ENCODE results near the gene RIMS1. TPM values are rescaled to one million over a fixed set of nuclear protein-coding genes. Genes with fewer than 3 reads are reported as not detected.

The RIMS1 gene, protein sequence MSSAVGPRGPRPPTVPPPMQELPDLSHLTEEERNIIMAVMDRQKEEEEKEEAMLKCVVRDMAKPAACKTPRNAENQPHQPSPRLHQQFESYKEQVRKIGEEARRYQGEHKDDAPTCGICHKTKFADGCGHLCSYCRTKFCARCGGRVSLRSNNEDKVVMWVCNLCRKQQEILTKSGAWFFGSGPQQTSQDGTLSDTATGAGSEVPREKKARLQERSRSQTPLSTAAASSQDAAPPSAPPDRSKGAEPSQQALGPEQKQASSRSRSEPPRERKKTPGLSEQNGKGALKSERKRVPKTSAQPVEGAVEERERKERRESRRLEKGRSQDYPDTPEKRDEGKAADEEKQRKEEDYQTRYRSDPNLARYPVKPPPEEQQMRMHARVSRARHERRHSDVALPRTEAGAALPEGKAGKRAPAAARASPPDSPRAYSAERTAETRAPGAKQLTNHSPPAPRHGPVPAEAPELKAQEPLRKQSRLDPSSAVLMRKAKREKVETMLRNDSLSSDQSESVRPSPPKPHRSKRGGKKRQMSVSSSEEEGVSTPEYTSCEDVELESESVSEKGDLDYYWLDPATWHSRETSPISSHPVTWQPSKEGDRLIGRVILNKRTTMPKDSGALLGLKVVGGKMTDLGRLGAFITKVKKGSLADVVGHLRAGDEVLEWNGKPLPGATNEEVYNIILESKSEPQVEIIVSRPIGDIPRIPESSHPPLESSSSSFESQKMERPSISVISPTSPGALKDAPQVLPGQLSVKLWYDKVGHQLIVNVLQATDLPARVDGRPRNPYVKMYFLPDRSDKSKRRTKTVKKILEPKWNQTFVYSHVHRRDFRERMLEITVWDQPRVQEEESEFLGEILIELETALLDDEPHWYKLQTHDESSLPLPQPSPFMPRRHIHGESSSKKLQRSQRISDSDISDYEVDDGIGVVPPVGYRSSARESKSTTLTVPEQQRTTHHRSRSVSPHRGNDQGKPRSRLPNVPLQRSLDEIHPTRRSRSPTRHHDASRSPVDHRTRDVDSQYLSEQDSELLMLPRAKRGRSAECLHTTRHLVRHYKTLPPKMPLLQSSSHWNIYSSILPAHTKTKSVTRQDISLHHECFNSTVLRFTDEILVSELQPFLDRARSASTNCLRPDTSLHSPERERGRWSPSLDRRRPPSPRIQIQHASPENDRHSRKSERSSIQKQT (N-terminal part only)
- 1 to 10 TPM in 5 of 10 donors, under 1 TPM in 5; 0.18 to 1.5 (median 0.94) TPM for polyA plus RNA-seq (ENCODE audit: insufficient read length in 10 of 10)
- long read RNA-seq, donor 1: 0 reads
- long read RNA-seq, donor 2: 0 reads
- long read RNA-seq, donor 3: 0 reads
- long read RNA-seq, donor 4: 0 reads
- long read RNA-seq, donor 5: 0 reads
- long read RNA-seq, donor 6: 0 reads
- long read RNA-seq, donor 7: 0 reads
- long read RNA-seq, donor 8: 0 reads
- long read RNA-seq, donor 9: 0 reads

DNA sequence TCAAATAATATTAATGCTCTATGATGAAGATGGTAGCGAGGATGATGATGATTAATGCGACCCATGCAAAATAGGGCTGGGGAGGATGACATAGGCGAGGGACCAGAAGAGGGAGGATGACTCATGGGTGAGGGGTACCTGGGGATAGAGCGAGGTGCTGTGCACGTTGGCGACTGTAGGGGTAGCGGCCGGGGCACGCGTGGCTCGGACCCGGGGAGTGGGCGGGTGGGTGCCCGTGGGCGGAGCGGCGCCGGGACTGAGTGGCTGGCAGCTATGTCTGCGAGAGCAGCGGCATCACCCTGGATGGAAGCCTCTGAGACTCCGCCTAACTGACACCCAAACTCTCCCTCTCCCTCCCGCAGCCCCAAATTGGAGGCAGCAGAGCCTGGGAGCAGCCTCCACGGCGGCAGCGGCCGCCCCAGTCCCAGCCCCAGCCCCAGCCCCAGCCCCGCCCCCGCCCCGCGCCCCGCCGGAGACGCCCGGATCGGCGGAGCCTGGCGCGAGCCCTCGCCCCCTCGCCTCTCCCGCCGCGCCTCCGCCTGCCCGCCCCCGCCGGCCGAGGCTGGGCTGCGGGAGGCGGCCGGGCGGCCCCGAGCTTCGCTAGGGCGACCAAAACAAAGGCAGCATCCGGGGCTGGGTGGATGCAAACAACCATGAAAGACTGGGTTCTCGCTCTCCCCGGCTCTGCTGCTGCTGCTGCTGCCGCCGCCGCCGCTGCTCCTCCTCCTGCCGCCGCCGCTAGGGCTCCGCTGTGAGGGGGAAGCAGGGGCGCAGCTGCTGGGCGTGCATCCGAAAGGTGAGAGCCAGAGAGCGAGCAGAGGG, at the start of gene RIMS1:
Gene RIMS1 (plus strand): TSS at position 367 of the 822 bp plus-strand sequence. CDS start 474 bp downstream, outside the sequence.
- peak in 2 of 3 donors; percentile 9 to 43 for DNase-seq

DNA sequence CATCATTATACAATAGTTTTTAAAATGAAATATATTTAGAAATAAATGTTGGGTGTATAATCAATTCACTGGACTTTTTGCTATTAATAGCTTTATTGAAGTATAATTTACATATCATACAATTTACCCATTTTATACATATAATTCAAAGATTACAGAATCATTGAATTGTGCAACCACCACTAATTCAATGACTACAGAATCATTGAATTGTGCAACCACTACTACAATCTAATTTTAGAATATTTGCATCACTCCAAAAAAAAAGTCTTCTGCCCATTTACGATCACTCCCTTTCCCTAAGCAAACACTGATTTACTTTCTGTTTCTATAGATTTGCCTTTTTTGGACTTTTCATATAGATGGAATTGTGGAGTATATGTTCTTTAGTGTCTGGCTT, 35.1 kb upstream of the RIMS1 start:
- no peak for DNase-seq

DNA sequence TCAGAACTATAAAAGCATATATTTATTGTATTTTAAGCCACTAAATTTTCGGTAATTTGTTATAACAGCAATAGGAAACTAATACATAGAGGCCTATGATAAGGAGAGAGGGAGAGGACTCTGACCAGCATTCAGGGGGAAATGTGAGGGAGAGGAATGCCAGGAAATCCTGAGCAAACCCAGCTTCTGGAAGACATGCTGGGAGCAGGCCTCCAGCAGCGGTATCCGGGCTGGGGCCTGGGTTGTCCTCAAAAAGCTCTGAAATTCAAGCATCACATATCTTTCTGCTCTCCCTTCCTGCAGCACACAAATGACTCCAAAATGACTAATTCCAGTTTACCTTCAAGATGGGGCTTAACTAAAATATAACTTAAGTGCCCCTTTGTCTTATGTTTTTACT, 33.4 kb upstream of the RIMS1 start:
- no peak for DNase-seq

DNA sequence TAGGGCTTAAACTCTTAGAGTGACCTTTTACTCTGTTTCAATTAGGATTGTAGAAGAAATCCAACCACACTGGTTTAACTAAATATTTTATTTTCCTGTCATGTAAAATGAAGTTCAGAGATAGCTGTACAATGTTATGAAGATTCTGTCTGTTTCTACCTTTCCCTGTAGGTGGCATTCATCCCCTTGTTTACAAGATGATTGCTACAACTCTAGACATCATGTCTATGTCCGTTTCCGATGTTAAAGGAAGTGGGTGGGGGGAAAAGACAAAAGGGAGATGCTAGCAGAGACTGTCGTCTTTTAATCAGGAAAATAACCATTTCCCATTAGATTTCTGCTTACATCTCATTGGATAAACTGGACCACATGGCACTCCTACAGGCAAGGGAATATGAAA, 30.9 kb upstream of the RIMS1 start:
- DNase-seq: no peak

DNA sequence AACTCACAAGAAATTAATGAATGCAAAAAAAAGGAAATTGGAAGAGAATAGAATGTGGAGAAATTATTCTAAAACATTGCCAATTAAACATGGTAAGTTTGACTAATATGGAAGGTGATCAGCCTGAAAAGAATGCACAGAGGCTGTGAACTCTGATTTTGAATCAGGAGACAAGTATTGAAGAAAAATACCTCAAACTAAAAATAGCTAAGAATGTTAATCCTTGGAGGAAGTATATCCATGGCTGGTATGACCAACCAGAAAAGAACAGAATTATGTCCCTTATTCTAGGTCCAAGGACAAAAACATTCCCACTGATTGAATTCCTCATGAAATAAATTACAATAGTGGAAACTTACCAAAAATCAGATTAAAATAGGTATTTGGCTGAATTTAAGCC, 7.3 kb upstream of the RIMS1 start:
- DNase-seq: peak in 1 of 3 donors; percentile 20

DNA sequence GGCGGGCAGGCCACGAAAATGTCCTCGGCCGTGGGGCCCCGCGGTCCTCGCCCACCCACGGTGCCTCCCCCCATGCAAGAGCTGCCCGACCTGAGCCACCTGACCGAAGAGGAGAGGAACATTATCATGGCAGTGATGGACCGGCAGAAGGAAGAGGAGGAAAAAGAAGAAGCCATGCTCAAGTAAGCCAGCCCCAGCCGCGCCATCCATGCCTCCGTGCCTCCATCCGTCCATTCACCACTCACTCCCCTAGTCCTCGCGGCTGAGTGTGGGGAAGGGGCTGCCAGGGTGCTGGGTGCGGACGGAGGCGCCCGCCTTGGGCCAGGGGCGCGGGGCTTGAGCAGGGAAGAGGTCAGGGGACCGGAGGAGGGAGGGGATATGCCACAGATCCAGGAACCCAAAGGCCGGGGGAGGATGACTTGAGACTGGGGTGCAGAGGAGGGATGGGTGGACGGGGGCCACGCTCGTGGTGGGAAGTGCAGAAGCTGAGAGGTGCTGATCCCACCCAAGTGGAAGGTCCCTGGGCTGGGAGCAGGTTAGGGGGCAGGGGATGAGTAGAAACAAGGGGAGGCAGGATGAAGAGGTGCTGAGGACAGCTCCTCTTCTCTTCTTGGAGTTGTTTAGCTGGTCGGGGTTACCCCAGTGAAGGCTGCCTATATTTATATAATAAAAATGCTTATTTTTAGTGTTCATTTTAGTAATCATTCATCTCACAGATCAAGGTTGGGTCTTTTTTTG, 825 bp downstream of the RIMS1 start:
- DNase-seq: peak in 1 of 3 donors; percentile 7

DNA sequence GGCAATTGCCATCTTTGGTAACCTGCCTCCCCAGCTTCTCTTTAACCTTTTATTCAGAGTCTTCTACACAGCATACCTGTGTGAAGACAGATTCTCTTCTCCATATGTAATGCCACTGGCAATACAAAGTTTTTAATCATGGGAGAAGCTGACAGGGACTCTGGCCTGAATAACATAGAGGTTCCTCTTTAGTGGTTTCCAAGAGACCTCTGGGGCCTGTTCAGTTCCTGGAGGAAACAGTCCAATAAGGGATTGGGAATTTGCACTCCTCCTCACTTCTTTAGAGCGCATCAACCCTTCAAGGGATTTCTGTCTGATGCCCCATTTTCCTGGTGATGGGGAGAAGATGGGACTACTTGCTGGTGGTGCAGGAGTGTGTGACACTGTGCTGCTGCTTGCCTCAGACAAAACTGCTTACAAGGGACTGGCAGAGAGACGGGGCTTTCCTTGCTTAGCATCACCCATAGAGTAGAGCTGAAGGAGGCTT, 1.4 kb downstream of the RIMS1 start:
- DNase-seq: no peak

DNA sequence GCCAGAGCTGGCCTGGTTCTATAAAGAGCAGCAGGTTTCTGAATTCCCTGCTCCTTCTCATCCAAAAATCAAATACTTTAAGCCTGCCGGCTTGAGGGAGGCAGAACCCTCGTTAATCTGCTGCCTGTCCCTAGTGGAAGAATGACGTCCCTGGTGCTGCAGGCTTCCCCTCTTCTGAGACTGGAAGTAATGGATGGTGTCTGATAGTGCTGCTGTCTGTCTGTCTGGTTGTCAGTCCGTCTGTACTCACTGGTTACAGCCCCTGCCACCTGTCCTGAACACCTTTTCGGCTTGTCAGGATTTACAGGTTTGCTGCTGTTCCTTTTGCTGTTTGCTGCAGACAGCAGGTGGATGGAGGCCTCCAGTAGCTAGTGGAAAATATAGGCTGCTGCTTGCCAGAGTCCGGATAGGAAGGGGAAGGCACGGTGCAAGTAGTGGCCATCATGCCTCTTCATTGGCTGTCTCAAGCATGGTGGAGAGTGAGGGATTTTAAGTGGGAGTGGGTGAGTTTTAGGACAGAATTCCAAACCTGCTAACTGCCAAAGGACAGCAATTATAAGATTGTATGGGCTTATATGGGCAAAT, 2.5 kb downstream of the RIMS1 start:
- no peak for DNase-seq

DNA sequence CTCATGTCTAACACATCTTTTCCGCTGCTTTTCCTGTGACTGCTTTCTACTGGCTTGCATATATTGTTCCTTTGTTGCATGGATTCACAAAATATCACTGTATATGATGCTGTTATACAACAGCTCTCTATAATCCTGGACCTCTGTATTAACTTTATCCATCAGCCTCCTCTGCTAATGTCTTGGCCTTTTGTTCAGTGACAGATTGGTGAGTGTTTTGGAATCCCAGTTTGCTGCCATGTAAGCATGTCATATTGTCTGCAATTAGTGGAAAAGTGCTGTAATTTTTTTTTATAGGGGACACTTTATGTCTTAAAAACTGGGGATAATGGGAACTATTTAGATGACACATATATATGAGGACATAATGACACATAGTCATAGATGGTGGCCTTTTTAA, 3.0 kb downstream of the RIMS1 start:
- DNase-seq: no peak

DNA sequence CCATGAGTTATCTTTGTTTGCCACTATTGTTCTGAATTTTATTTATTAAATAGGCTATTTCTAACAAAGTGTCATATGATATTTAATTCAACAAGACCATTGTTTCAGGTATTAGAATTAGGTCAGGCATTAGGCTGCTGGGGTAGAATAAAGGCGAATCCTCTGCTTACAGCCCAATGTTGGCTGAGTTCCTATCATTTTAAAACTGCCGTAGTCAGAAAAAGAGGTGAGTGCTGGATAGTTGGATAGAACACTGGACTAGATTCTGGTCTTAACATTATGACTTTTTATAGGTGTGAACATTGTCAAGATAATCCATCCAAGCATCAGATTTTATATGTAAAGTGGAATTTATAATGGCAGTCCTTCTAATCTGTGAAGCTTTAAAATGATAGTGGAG, 6.3 kb downstream of the RIMS1 start:
- no peak for DNase-seq

DNA sequence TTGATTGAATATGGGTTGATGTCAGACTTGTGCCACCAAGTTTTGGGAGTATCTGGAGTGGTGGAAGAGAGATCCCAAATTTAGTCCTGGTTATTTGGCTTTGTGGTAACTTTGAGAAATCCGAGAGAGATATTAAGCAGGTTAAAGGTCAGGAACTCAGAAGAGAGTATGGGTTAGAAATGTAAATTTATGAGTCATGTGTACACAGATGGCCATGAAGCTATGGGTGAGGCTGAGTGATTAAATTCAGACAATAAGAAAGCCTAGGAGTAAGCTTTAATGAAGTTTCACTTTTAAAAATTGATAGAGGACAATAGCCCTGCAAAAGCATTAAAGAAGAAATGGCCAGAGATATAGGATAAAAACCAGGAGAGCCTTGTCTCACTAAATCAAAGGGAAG, 14.3 kb downstream of the RIMS1 start:
- no peak for DNase-seq

DNA sequence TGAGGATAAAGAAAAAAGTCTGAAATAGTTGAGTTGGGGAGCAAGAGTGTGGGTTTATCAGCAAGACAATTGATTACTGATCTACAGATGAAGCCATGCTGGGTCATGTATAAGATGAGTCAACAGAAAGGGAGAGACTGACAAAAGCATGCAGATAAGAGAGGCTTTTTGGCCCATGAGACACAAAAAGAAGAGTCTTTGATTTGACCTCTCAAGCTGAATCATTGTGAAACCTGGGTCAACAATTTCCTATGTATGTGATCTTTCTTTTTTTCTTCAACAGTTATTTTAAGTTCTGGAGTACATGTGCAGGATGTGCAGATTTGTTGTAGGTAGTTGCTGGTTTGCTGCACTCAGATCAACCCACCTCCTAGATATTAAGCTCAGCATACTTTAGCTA, 15.9 kb downstream of the RIMS1 start:
- DNase-seq: no peak

DNA sequence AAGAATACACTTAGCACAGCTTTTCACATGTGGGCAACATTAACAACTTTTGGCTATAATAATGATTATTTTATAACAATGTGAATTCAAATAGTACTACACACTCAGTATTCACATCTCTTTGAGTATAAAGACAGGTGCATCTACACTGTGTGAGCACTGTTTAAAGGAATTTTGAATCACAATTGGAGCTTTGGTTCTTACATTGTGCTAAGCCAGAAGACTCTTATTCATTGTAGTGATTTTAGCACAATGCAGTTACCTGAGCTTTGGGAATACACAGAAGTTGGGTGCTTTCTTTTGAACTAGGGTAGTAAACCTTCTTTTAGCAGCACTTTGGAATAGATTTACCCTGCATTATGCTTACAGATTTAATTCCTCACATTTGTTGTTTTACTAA, 20.5 kb downstream of the RIMS1 start:
- no peak for DNase-seq

DNA sequence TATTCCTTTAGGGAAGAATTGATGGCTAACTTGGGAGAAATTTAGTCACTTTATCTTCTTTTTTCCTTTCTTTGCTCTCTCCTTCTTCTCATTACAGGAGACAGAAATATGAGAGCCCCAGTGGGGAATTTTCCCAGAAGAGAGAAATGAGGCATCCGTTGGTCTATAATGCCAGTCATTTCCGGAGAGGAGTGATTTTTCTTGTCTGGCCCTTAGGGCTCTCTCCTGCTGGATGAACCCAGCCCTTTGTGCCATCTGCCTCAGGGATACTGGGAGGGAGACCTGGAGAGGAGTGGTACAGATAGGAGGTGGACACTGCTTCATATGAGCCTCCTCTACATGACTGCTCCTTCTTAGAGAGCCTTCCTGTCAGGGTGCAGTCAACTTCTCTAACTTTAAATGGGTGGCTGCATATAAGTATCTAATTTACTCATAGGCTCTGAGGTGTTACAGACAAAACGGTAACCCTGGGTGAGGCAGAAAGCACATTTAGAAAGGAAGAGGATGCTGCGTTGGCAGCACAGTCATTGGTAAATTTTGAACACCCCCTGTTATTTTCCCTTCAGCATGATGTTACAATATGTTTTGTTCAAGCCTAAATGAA, 21.9 kb downstream of the RIMS1 start:
- DNase-seq: no peak

DNA sequence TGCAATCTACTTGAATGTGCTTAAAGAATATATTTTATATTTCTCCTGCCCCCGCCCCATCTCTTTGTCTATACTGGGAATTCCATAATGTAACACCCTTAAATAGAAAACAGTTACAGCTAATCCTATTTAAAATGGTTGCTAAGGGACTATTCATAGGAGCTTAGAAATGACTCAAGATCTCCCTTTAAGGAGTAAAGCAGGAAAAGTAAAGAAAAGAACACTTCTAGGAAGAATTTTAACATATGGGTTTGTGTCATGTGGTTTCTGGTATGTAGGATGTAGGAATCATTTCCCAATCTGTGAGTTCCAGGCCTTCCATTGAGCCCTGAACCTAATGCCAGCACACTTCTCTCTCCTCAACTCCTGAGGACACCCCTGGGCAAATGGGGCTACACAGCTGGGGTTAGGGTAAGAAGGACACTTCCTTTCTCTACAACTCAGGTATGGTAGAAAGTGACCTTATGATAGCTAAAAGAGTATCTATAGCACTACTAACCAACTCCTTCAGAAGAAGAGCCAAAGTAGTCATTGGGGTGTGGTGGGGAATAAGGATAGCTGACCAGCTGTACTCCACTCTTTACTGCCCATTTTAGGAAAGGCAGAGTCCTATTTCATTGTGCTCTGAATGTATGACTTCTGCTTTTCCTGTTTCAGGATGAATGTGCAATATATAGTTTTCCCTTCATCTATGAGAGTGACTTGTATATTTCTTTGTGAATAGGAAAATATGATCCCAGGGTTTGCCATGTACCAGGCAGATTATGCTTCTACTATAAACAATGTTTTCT, 27.3 kb downstream of the RIMS1 start:
- no peak for DNase-seq

DNA sequence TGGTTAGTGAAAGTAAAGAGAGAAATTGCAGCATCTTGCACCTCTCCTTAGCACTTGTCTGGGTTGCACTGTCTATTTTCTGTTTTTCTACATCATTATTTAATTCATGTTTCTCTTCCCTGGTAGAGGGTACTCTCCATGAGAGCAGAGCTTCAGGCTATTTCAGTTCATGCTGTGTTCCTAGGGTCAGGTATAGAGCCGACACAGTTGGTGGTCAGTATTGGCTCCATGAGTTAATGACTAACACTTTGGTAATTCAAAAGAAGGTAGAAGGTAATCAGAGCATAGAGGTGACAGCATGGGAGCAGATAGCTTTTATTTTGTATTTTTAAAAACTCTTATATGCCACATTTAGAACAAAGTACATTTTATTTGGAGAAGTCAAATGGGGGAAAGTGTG, 42.7 kb downstream of the RIMS1 start:
- DNase-seq: no peak

DNA sequence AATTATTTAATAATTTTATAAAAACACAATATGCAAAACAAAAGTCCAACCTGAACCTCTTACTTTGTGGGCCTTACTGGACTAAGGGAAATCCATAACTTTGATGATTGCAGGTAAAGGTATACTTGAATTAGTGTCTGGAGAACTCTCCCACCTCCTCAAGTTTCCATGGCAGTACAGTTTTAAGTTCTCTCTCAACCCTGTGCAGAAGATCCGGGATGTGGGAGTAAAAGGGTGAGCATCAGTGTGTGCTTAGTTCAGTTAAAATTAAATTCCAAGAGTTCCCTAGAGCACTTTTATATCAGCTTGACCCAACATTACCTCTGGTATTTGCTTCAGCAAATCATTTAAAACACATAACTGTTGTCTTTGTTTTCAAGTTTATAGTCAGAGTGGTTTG, 47.5 kb downstream of the RIMS1 start:
- DNase-seq: no peak

DNA sequence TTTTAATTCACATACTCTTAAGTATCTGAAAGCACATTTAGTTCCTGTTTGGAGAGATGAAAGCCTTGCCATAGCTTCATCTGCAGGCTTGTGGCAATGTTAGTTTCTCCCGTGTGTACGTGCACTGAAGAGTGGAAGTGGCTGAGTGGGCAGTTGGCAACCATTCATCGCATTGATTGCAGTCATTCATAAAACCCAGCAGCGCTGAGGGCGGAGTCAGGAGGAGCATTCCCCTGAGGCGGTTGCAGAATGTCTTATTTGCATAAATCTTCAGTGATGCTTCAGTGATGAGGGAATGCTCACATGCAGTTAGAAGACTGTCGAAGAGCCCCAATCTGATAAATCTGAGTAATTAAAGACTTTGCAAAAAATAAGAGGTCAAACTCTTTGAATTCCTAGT, 79.1 kb downstream of the RIMS1 start:
- no peak for DNase-seq
